Measurements from ENCODE around the gene AK1. TPM values are rescaled to one million over a fixed set of nuclear protein-coding genes. Genes with fewer than 3 reads are reported as not detected.

Gene AK1
- total RNA-seq, 1 experiment from 2014 or later = 84.5 TPM

DNA sequence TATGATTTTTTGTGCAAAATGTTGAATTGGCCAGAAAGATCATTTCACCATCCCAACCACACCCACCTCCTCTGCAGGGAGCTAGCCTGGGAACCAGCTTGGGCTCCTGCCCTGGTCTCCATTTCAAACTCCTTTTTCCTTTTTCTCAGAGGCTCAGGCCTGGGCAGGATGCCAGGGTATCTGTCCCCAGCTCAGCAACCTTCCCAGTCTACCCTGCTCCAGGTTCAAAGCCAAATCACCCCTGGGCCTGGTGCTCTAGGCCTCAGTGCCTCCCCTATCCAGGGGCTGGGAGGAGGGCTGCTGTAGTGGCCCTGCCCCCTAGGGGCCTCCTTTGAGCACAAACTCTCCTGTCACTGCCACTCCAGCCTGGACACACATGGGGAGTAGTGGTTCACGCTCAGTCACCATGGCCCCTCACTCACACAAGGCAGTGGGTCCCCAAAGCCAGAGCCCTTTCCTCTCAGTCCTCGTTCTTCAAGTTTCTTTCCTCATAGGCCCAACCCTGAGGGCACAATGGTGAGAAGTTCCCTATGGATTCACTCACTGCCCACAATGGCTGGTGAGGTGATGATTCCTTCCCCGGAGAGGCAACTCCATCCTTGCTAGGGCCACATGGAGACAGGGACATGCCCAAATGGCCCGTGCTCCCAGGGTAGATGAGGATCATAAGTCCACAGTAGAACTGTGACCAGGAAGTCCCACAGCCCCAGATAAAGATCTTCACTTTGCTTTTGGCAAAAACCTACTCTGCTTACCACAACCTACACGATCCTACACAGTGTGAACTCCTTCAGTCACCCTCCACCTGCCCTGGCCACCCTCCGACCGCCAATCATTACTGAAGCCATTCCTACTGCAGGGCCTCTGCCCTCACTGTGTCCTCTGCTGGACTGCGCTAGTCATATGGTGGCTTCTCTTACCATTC lies 41.0 kb upstream of the AK1 start:
- Histone ChIP-seq H2AFZ (no peak overlapping the region), H3K9me3 (ENCODE audit: insufficient read depth, low read depth) (no peaks in the 10 kb centered on the region), H3K27ac (peak overlapping the region; percentile 97), H3K9me2 (ENCODE audit: insufficient read depth) (no peaks in the 10 kb centered on the region), H3K27me3 (ENCODE audit: insufficient read depth, low read depth) (no peaks in the 10 kb centered on the region), H3F3A (ENCODE audit: insufficient read depth, low read depth) (peaks cover 47% of the 10 kb centered on the region), H3K4me2 (peak overlapping the region; percentile 58), H3K4me3 (no peak overlapping the region), H3K36me3 (ENCODE audit: low read depth) (no peaks in the 10 kb centered on the region), H3K79me2 (ENCODE audit: low read depth) (0 out of 2 replicates have a peak, but pooled peaks cover 9% of the 10 kb centered on the region), H3K4me1 (replicated peaks; ENCODE audit: insufficient read depth) (peaks cover 64% of the 10 kb centered on the region), H4K20me1 (ENCODE audit: insufficient read depth) (no peaks in the 10 kb centered on the region)
- BruUV-seq (replicated peaks) = no TSS peak
- ChIA-PET POLR2A (ENCODE audit: unreplicated experiment) (no interaction called here), CTCF (interaction anchor here (0.6 kb wide), 1 partner anchor 296 kb away, joined by 3 read pairs; no protein-coding TSS in a partner anchor)
- TF ChIP-seq EZH2 (IDR thresholded peaks at IDR 0.05; ENCODE audit: low read depth) (no peak), CTCF (conservative IDR thresholded peaks at IDR 0.05) (no peak)
- intact Hi-C loops (cut with micrococcal nuclease; ENCODE audit: unreplicated experiment) = loop anchor here (1.0 to 5.0 kb wide), 4 partner anchors 48 to 416 kb away; partner anchors contain the start of genes CDK9 and TOR2A
- DNase-seq = peak in 1 of 2 experiments; percentile 55

DNA sequence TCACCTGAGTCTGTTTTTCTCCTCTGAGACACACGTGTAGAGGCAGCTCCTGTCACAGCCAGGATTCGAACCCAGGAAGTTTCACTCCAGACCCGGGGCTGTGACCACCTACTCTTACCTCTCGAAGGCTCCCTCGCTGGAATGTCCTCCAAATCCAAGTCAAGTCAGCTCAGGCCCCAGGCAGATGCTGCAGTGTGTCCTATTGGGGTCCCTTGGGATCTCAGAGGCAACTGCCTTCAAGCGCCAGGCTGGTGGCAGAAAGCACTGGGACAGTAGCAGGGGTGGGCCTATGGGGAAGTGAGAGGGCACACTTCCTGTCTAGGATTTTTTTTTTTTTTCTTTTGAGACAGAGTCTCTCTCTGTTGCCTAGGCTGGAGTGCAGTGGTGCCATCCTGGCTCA lies 40.1 kb upstream of the AK1 start:
- CTCF ChIA-PET = no interaction called here
- intact Hi-C loops (cut with micrococcal nuclease; ENCODE audit: unreplicated experiment) = loop anchor here (2.0 to 5.0 kb wide), 3 partner anchors 47 to 415 kb away; partner anchors contain the start of gene CDK9
- no peak for TF ChIP-seq CTCF (conservative IDR thresholded peaks at IDR 0.05)
- TF ChIP-seq EZH2 (IDR thresholded peaks at IDR 0.05; ENCODE audit: low read depth) = no peak

DNA sequence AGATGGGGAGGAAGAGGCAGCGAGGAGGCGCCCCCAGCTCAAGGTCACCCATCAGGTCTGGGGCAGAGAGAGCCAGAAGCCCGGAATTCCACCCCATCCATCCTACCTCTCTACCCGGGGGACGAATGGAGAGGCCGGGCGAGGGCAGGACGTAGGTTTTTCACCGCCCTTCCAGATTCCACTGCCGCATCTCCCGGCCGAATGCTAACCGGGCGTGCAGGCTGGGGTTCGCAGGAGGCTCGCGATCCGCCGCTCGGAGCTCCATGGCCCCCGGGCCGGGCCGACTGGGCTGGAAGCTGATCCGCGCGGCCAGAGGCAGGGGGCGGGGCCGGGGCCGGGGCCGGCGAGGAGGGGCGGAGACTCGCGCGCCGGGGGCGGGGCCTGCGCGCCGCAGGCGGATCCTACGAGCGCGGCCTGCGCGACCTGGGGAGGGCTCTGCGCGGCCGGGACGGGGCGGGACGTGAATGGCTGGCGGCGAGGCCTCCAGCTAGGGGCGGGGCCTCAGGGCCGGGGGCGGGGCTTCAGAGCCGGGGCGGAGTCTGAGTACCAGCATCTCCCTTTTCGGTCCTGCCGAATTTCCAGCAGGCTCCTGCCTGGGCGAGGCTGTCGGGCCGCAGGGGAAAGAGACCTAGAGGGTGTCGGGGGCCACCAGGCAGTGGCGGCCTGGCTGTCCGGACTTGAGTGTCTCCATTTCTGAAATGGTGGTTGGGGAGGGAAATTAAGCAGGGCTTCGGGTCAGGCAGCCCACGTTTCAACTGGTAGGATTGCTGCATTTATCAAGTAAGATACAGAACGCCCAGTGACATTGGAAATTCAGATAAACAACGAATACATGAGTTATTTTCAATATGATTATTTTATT lies 39.5 kb upstream of the AK1 start, which contains the start of gene ST6GALNAC4:
Gene ST6GALNAC4, minus strand, starts transcription at position 322 of the 862 bp plus-strand sequence. CDS start 622 bp downstream, outside the sequence.
- ChIA-PET POLR2A (ENCODE audit: unreplicated experiment) (interaction anchor here (0.5 to 1.2 kb wide), 5 partner anchors 77 to 365 kb away, joined by 3 to 7 read pairs (median 3); partner anchors contain the start of gene NAIF1), CTCF (interaction anchor here (0.6 to 1.0 kb wide), 3 partner anchors 35 to 241 kb away, joined by 6 to 18 read pairs (median 6); no protein-coding TSS in a partner anchor)
- intact Hi-C loops (cut with micrococcal nuclease; ENCODE audit: unreplicated experiment) = loop anchor here (5.0 kb wide), 2 partner anchors 130 to 415 kb away; partner anchors contain the start of gene CDK9
- H3K4me1 ChIP-seq (replicated peaks; ENCODE audit: insufficient read depth) = peaks cover 64% of the 10 kb centered on the region
- peak; percentile 61 to 95 for DNase-seq
- H3K79me2 ChIP-seq (ENCODE audit: low read depth) = 0 out of 2 replicates have a peak, but pooled peaks cover 9% of the 10 kb centered on the region
- BruUV-seq (replicated peaks) = no TSS peak
- peak within 1 kb of the TSS; percentile 97 for H3K27ac ChIP-seq
- H3F3A ChIP-seq (ENCODE audit: insufficient read depth, low read depth) = peaks cover 35% of the 10 kb centered on the region
- H3K4me2 ChIP-seq = peak within 1 kb of the TSS; percentile 97
- no peaks in the 10 kb centered on the region for H3K9me2 ChIP-seq (ENCODE audit: insufficient read depth)
- no peaks in the 10 kb centered on the region for H3K9me3 ChIP-seq (ENCODE audit: insufficient read depth, low read depth)
- no peak for TF ChIP-seq EZH2 (IDR thresholded peaks at IDR 0.05; ENCODE audit: low read depth)
- no peak for TF ChIP-seq CTCF (conservative IDR thresholded peaks at IDR 0.05)
- H3K27me3 ChIP-seq (ENCODE audit: insufficient read depth, low read depth) = no peaks in the 10 kb centered on the region
- H4K20me1 ChIP-seq (ENCODE audit: insufficient read depth) = no peaks in the 10 kb centered on the region
- H3K36me3 ChIP-seq (ENCODE audit: low read depth) = no peaks in the 10 kb centered on the region
- peak within 1 kb of the TSS; percentile 92 for H3K4me3 ChIP-seq
- peak within 1 kb of the TSS; percentile 85 for H2AFZ ChIP-seq

More for the DNA sequence above, 40.1 kb upstream of the AK1 start:
- H3K4me2 ChIP-seq = peak overlapping the region; percentile 72
- H3F3A ChIP-seq (ENCODE audit: insufficient read depth, low read depth) = peaks cover 39% of the 10 kb centered on the region
- DNase-seq = no peak
- no peaks in the 10 kb centered on the region for H3K9me3 ChIP-seq (ENCODE audit: insufficient read depth, low read depth)
- no peaks in the 10 kb centered on the region for H3K36me3 ChIP-seq (ENCODE audit: low read depth)
- peak overlapping the region; percentile 97 for H3K27ac ChIP-seq
- H3K9me2 ChIP-seq (ENCODE audit: insufficient read depth) = no peaks in the 10 kb centered on the region
- no peaks in the 10 kb centered on the region for H3K27me3 ChIP-seq (ENCODE audit: insufficient read depth, low read depth)
- H4K20me1 ChIP-seq (ENCODE audit: insufficient read depth) = no peaks in the 10 kb centered on the region
- H2AFZ ChIP-seq = no peak overlapping the region
- BruUV-seq (replicated peaks) = TSS peak; percentile 87
- H3K4me3 ChIP-seq = peak overlapping the region; percentile 42; the same call in 1 of the 2 replicates
- H3K79me2 ChIP-seq (ENCODE audit: low read depth) = 0 out of 2 replicates have a peak, but pooled peaks cover 9% of the 10 kb centered on the region
- peaks cover 64% of the 10 kb centered on the region for H3K4me1 ChIP-seq (replicated peaks; ENCODE audit: insufficient read depth)
- POLR2A ChIA-PET (ENCODE audit: unreplicated experiment) = interaction anchor here (1.2 kb wide), 1 partner anchor 150 kb away, joined by 3 read pairs; the partner anchor contains the start of gene NAIF1

Measured in PC-9 (cell line).